GM12878 (cell line): ENCODE results near the gene RCCD1. TPM values are rescaled to one million over a fixed set of nuclear protein-coding genes. Genes with fewer than 3 reads are reported as not detected.
A peak's percentile ranks its signal among the peaks of the same experiment; 100 is the strongest.

Source experiments
- BMI1 ChIP-seq: fragments of 450-650 bp; IDR thresholded peaks from 2 replicates; pipeline ENCODE4 v1.6.1; 2016; ENCODE audit warnings: mild to moderate bottlenecking, moderate library complexity, borderline replicate concordance
- BRCA1 ChIP-seq: IDR thresholded peaks from 2 replicates; pipeline ENCODE4 v1.6.1; 2011; ENCODE audit warnings: low read depth, low read length, improper control_type of control experiment
- CREB1 ChIP-seq: IDR thresholded peaks from 2 replicates; pipeline ENCODE4 v1.6.1; 2012; ENCODE audit warnings: low read depth, mild to moderate bottlenecking, inconsistent platforms
- MEF2B ChIP-seq: fragments of 450-650 bp; IDR thresholded peaks from 2 replicates; pipeline ENCODE4 v1.6.1; 2018; ENCODE audit warnings: mild to moderate bottlenecking, moderate library complexity; ENCODE audit not compliant: partially characterized antibody, poor library complexity, severe bottlenecking
- MTA3 ChIP-seq: IDR thresholded peaks from 2 replicates; pipeline ENCODE4 v1.6.1; 2012; ENCODE audit warnings: low read length, inconsistent platforms, borderline replicate concordance
- TBL1XR1 ChIP-seq: IDR thresholded peaks from 2 replicates; pipeline ENCODE4 v1.6.1; 2012; ENCODE audit warnings: low read depth, low read length, improper control_type of control experiment
- WRNIP1 ChIP-seq: IDR thresholded peaks from 2 replicates; pipeline ENCODE4 v1.6.1; 2011; ENCODE audit warnings: low read depth, low read length, improper control_type of control experiment, borderline replicate concordance
- ZNF274 ChIP-seq: IDR thresholded peaks from one replicate; pipeline ENCODE4 v1.8.0; 2011; ENCODE audit not compliant: insufficient read length, insufficient read depth
- polyA plus RNA-seq, 11 experiments: library from polyadenylated mRNA; depleted of rRNA in 4 of 11; unstranded in 6 of 11; stranded (reverse) in 5 of 11; fragments of >200 nt; fragmentation: Nextera tagmentation in 4 of 11; fragmentation: Illumina TruSeq in 1 of 11; extraction: Ambion mirVana in 4 of 11; extraction: Trizol in 1 of 11; gene quantifications; 1 replicate in 1 of 11; 2 replicates in 10 of 11; pipeline versions ENCODE4 v1.2.1 to v1.2.3, GENCODE V29; 2011 to 2016; ENCODE audit warnings: inconsistent platforms in 2 of 11, missing spikeins in 2 of 11, low read depth in 1 of 11
- total RNA-seq, 4 experiments: library from RNA; depleted of rRNA in 3 of 4; stranded (reverse); fragments of >200 nt in 3 of 4; fragmentation: Illumina TruSeq in 1 of 4; extraction: Trizol in 1 of 4; gene quantifications; 2 replicates each; pipeline versions ENCODE4 v1.2.1 to v1.2.3, GENCODE V29; 2013 to 2021
- TF ChIP-seq, protein P1 (sequence below): IDR thresholded peaks from 2 replicates; pipeline ENCODE4 v1.6.1; 2011; ENCODE audit warnings: low read depth, low read length, improper control_type of control experiment, borderline replicate concordance
- TF ChIP-seq, protein P2 (sequence below): IDR thresholded peaks from 2 replicates; pipeline ENCODE4 v1.6.1; 2012; ENCODE audit warnings: improper control_type of control experiment, low read depth, low read length; ENCODE audit not compliant: insufficient replicate concordance
- TF ChIP-seq, protein P3 (sequence below): fragments of 150-350 bp; IDR thresholded peaks from 2 replicates; pipeline ENCODE4 v1.6.1; 2016; ENCODE audit warnings: low read depth, low read length
- TF ChIP-seq, protein P4 (sequence below): IDR thresholded peaks from 2 replicates; pipeline ENCODE4 v1.6.1; 2012; ENCODE audit warnings: mild to moderate bottlenecking, low read depth, low read length
- TF ChIP-seq, protein P5 (sequence below): IDR thresholded peaks from 2 replicates; pipeline ENCODE4 v1.6.1; 2011; ENCODE audit warnings: borderline replicate concordance, low read depth, mild to moderate bottlenecking, moderate library complexity, mixed read lengths, low read length; ENCODE audit not compliant: insufficient read depth; ENCODE audit errors: extremely low read length

RCCD1 gene
- total and polyA plus RNA-seq, 10 of the 15 experiments (the other 5 are each of a cell fraction or from before 2014, with no cell fraction given): 5.2 to 30.4 (median 20.9) TPM

DNA sequence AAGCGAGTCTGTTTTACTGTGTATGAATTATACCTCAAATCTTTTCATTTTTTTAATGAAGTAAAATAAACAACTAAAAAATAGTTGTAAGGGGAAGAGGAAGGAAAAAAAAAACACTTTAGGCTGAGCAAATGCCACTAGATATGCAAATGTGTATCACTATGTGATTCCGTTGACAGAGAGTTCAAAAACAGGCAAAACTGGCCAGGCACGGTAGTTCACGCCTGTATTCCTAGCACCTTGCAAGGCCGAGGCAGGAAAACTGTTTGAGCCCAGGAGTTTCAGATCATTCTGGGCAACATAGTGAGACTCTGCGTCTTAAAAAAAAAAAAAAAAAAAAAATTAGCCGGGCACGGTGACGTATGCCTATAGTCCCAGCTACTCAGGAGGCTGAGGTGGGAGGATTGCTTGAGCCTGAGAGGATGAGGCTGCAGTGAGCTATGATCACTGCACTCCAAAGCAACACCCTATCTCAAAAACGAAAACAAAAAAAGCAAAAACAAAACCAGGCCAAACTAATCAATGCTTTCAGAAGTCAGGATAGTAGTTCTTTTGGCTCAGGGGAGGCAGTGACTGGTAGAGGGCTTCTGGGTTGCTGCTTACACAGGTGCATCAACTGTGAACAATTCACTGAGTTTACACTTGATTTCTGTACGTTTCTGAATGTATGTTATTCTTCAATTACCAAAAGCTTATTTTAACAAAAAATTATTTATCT, 32.3 kb downstream of the RCCD1 start (continued):
- TF ChIP-seq, protein P1, sequence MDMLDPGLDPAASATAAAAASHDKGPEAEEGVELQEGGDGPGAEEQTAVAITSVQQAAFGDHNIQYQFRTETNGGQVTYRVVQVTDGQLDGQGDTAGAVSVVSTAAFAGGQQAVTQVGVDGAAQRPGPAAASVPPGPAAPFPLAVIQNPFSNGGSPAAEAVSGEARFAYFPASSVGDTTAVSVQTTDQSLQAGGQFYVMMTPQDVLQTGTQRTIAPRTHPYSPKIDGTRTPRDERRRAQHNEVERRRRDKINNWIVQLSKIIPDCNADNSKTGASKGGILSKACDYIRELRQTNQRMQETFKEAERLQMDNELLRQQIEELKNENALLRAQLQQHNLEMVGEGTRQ: no peak
- TF ChIP-seq BRCA1 (no peak), WRNIP1 (0 out of 2 replicates have a peak, but pooled peaks have one; percentile 22), BMI1 (no peak), MTA3 (no peak), TBL1XR1 (no peak), MEF2B (no peak), CREB1 (0 out of 2 replicates have a peak, but pooled peaks have one; percentile 17), ZNF274 (no peak)
- TF ChIP-seq, protein P2, sequence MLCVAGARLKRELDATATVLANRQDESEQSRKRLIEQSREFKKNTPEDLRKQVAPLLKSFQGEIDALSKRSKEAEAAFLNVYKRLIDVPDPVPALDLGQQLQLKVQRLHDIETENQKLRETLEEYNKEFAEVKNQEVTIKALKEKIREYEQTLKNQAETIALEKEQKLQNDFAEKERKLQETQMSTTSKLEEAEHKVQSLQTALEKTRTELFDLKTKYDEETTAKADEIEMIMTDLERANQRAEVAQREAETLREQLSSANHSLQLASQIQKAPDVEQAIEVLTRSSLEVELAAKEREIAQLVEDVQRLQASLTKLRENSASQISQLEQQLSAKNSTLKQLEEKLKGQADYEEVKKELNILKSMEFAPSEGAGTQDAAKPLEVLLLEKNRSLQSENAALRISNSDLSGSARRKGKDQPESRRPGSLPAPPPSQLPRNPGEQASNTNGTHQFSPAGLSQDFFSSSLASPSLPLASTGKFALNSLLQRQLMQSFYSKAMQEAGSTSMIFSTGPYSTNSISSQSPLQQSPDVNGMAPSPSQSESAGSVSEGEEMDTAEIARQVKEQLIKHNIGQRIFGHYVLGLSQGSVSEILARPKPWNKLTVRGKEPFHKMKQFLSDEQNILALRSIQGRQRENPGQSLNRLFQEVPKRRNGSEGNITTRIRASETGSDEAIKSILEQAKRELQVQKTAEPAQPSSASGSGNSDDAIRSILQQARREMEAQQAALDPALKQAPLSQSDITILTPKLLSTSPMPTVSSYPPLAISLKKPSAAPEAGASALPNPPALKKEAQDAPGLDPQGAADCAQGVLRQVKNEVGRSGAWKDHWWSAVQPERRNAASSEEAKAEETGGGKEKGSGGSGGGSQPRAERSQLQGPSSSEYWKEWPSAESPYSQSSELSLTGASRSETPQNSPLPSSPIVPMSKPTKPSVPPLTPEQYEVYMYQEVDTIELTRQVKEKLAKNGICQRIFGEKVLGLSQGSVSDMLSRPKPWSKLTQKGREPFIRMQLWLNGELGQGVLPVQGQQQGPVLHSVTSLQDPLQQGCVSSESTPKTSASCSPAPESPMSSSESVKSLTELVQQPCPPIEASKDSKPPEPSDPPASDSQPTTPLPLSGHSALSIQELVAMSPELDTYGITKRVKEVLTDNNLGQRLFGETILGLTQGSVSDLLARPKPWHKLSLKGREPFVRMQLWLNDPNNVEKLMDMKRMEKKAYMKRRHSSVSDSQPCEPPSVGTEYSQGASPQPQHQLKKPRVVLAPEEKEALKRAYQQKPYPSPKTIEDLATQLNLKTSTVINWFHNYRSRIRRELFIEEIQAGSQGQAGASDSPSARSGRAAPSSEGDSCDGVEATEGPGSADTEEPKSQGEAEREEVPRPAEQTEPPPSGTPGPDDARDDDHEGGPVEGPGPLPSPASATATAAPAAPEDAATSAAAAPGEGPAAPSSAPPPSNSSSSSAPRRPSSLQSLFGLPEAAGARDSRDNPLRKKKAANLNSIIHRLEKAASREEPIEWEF: no peak
- TF ChIP-seq, protein P3, sequence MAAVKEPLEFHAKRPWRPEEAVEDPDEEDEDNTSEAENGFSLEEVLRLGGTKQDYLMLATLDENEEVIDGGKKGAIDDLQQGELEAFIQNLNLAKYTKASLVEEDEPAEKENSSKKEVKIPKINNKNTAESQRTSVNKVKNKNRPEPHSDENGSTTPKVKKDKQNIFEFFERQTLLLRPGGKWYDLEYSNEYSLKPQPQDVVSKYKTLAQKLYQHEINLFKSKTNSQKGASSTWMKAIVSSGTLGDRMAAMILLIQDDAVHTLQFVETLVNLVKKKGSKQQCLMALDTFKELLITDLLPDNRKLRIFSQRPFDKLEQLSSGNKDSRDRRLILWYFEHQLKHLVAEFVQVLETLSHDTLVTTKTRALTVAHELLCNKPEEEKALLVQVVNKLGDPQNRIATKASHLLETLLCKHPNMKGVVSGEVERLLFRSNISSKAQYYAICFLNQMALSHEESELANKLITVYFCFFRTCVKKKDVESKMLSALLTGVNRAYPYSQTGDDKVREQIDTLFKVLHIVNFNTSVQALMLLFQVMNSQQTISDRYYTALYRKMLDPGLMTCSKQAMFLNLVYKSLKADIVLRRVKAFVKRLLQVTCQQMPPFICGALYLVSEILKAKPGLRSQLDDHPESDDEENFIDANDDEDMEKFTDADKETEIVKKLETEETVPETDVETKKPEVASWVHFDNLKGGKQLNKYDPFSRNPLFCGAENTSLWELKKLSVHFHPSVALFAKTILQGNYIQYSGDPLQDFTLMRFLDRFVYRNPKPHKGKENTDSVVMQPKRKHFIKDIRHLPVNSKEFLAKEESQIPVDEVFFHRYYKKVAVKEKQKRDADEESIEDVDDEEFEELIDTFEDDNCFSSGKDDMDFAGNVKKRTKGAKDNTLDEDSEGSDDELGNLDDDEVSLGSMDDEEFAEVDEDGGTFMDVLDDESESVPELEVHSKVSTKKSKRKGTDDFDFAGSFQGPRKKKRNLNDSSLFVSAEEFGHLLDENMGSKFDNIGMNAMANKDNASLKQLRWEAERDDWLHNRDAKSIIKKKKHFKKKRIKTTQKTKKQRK: no peak
- TF ChIP-seq, protein P4, sequence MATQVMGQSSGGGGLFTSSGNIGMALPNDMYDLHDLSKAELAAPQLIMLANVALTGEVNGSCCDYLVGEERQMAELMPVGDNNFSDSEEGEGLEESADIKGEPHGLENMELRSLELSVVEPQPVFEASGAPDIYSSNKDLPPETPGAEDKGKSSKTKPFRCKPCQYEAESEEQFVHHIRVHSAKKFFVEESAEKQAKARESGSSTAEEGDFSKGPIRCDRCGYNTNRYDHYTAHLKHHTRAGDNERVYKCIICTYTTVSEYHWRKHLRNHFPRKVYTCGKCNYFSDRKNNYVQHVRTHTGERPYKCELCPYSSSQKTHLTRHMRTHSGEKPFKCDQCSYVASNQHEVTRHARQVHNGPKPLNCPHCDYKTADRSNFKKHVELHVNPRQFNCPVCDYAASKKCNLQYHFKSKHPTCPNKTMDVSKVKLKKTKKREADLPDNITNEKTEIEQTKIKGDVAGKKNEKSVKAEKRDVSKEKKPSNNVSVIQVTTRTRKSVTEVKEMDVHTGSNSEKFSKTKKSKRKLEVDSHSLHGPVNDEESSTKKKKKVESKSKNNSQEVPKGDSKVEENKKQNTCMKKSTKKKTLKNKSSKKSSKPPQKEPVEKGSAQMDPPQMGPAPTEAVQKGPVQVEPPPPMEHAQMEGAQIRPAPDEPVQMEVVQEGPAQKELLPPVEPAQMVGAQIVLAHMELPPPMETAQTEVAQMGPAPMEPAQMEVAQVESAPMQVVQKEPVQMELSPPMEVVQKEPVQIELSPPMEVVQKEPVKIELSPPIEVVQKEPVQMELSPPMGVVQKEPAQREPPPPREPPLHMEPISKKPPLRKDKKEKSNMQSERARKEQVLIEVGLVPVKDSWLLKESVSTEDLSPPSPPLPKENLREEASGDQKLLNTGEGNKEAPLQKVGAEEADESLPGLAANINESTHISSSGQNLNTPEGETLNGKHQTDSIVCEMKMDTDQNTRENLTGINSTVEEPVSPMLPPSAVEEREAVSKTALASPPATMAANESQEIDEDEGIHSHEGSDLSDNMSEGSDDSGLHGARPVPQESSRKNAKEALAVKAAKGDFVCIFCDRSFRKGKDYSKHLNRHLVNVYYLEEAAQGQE: no peak
- TF ChIP-seq, protein P5, sequence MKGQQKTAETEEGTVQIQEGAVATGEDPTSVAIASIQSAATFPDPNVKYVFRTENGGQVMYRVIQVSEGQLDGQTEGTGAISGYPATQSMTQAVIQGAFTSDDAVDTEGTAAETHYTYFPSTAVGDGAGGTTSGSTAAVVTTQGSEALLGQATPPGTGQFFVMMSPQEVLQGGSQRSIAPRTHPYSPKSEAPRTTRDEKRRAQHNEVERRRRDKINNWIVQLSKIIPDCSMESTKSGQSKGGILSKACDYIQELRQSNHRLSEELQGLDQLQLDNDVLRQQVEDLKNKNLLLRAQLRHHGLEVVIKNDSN: no peak
